ENCODE results near the gene LHPP. TPM values are rescaled to one million over a fixed set of nuclear protein-coding genes. Genes with fewer than 3 reads are reported as not detected.

LHPP gene
- total RNA-seq, 1 donor from 2014 or later: 15.2 TPM

GRCh38 chr10:124600051-124600880 is 138.6 kb downstream of the LHPP start:
- H3K4me3 Mint-ChIP-seq (ENCODE audit: low read depth): no peak overlapping the region
- no peaks in the 10 kb centered on the region for H3K36me3 Mint-ChIP-seq (ENCODE audit: insufficient read depth)
- no peak for TF ChIP-seq CTCF (IDR thresholded peaks at IDR 0.05; ENCODE audit: unreplicated experiment)
- no peak overlapping the region for H3K27ac Mint-ChIP-seq
- peaks cover 5% of the 10 kb centered on the region for H3K4me1 Mint-ChIP-seq (ENCODE audit: low read depth)
- H3K27me3 Mint-ChIP-seq: no peaks in the 10 kb centered on the region
- H3K9me3 Mint-ChIP-seq (ENCODE audit: low read depth): no peaks in the 10 kb centered on the region
- no peak for DNase-seq (ENCODE audit: low spot score, unreplicated experiment)

GRCh38 chr10:124601016-124601415 is 139.4 kb downstream of the LHPP start:
- no peak overlapping the region for H3K4me3 Mint-ChIP-seq (ENCODE audit: low read depth)
- H3K27ac Mint-ChIP-seq: no peak overlapping the region
- TF ChIP-seq CTCF (IDR thresholded peaks at IDR 0.05; ENCODE audit: unreplicated experiment): no peak
- no peaks in the 10 kb centered on the region for H3K36me3 Mint-ChIP-seq (ENCODE audit: insufficient read depth)
- H3K4me1 Mint-ChIP-seq (ENCODE audit: low read depth): peaks cover 5% of the 10 kb centered on the region
- H3K9me3 Mint-ChIP-seq (ENCODE audit: low read depth): no peaks in the 10 kb centered on the region
- no peaks in the 10 kb centered on the region for H3K27me3 Mint-ChIP-seq
- no peak for DNase-seq (ENCODE audit: low spot score, unreplicated experiment)

- Mint-ChIP-seq H3K9me3 (ENCODE audit: low read depth) (no peaks in the 10 kb centered on the region), H3K4me3 (ENCODE audit: low read depth) (no peak overlapping the region), H3K27ac (no peak overlapping the region), H3K4me1 (ENCODE audit: low read depth) (peaks cover 5% of the 10 kb centered on the region), H3K27me3 (no peaks in the 10 kb centered on the region), H3K36me3 (ENCODE audit: insufficient read depth) (no peaks in the 10 kb centered on the region)
- no peak for DNase-seq (ENCODE audit: low spot score, unreplicated experiment)
- no peak for TF ChIP-seq CTCF (IDR thresholded peaks at IDR 0.05; ENCODE audit: unreplicated experiment)
Measured at GRCh38 chr10:124601431-124602120, 140.0 kb downstream of the LHPP start.

- DNase-seq (ENCODE audit: low spot score, unreplicated experiment): no peak
- H3K27ac Mint-ChIP-seq: no peak overlapping the region
- no peak for TF ChIP-seq CTCF (IDR thresholded peaks at IDR 0.05; ENCODE audit: unreplicated experiment)
- peaks cover 3% of the 10 kb centered on the region for H3K4me1 Mint-ChIP-seq (ENCODE audit: low read depth)
- H3K27me3 Mint-ChIP-seq: no peaks in the 10 kb centered on the region
- no peak overlapping the region for H3K4me3 Mint-ChIP-seq (ENCODE audit: low read depth)
- H3K36me3 Mint-ChIP-seq (ENCODE audit: insufficient read depth): no peaks in the 10 kb centered on the region
- H3K9me3 Mint-ChIP-seq (ENCODE audit: low read depth): no peaks in the 10 kb centered on the region
Measured at GRCh38 chr10:124602121-124602561, 140.5 kb downstream of the LHPP start.

- Mint-ChIP-seq H3K27me3 (no peaks in the 10 kb centered on the region), H3K27ac (peak overlapping the region; percentile 10), H3K4me1 (ENCODE audit: low read depth) (peaks cover 2% of the 10 kb centered on the region), H3K36me3 (ENCODE audit: insufficient read depth) (no peaks in the 10 kb centered on the region), H3K4me3 (ENCODE audit: low read depth) (no peak overlapping the region), H3K9me3 (ENCODE audit: low read depth) (no peaks in the 10 kb centered on the region)
- no peak for DNase-seq (ENCODE audit: low spot score, unreplicated experiment)
- TF ChIP-seq CTCF (IDR thresholded peaks at IDR 0.05; ENCODE audit: unreplicated experiment): no peak
Measured at GRCh38 chr10:124602646-124603365, 141.2 kb downstream of the LHPP start.

Data from progenitor cell of endocrine pancreas (in vitro differentiated cells).